Activated CD4-positive, alpha-beta T cell treated with anti-CD3 and anti-CD28 coated beads for 1 hour (primary cell): ENCODE data around the gene OR13F1.
"Not testable (repeated sequence)": the region's sequence is repeated elsewhere in the genome, so short reads cannot be mapped to it uniquely, and the experiment has no call there.

Source experiments
- DNase-seq: peaks from one replicate; pipeline ENCODE4 v3.0.0-alpha.2; 2020

The OR13F1 gene

DNA sequence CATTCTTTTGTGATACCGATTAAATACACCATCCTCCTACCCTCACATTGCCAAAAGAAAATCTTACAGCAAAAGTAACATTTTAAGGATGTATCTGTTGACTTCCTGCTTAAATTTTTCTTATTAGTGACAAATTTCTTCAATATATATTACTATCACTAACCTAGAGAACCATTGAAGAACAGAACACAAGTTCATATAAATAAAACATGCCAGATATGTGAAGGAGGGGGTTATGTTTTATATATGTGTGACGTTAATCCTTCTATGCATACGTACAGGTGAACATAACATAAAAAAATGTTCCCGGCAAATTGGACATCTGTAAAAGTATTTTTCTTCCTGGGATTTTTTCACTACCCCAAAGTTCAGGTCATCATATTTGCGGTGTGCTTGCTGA, at the start of gene OR13F1:
Gene OR13F1, plus strand, starts transcription at position 301 of the 400 bp plus-strand sequence. Its CDS starts 0 bp downstream, at position 301.
- DNase-seq: no peak

- no peak for DNase-seq
Measured at GRCh38 chr9:104456831-104457230, 47.2 kb upstream of the OR13F1 start.

- DNase-seq: no peak
Measured at GRCh38 chr9:104463864-104464263, 40.2 kb upstream of the OR13F1 start.

DNA sequence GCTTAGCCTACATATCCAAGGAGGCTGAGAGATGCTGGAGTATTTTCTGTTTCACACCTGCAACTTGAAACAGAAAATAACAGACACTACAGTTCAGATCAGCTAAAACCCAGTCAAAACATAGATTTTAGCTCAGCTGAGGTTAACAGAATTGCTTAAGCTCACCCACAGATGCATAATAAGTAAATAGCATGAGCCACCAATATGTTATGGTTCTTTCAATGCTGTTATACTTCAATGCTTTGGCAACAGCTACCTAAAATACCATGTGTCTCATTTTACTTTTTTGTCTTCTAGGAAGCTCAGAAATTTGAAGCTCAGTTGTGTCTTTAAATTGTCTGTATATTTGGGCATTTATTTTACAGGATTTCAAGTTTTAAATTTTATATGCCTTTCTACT, 35.8 kb upstream of the OR13F1 start:
- DNase-seq: no peak

- DNase-seq: no peak
Measured at GRCh38 chr9:104482921-104483570, 21.0 kb upstream of the OR13F1 start.

- DNase-seq: no peak
Measured at GRCh38 chr9:104485014-104485413, 19.0 kb upstream of the OR13F1 start.

- no peak for DNase-seq
Measured at GRCh38 chr9:104494808-104495207, 9.3 kb upstream of the OR13F1 start.

GRCh38 chr9:104503440-104503839, 623 bp upstream of the OR13F1 start:
- no peak for DNase-seq

- DNase-seq: no peak
Measured at GRCh38 chr9:104506565-104506964, 2.5 kb downstream of the OR13F1 start.

- no peak for DNase-seq
Measured at GRCh38 chr9:104514901-104515300, 10.8 kb downstream of the OR13F1 start.

- DNase-seq: not testable (repeated sequence)
Measured at GRCh38 chr9:104520241-104520640, 16.2 kb downstream of the OR13F1 start.

- no peak for DNase-seq
Measured at GRCh38 chr9:104527109-104527508, 23.0 kb downstream of the OR13F1 start, which contains the start of gene OR13C4. Gene OR13C4, minus strand, starts transcription at chr9:104527209. Its CDS starts 0 bp downstream, at chr9:104527209.

- DNase-seq: no peak
Measured at GRCh38 chr9:104536756-104537155, 32.7 kb downstream of the OR13F1 start, which contains the start of gene OR13C3. Gene OR13C3, minus strand, starts transcription at chr9:104536856. Its CDS starts 133 bp downstream, at chr9:104536723.

DNA sequence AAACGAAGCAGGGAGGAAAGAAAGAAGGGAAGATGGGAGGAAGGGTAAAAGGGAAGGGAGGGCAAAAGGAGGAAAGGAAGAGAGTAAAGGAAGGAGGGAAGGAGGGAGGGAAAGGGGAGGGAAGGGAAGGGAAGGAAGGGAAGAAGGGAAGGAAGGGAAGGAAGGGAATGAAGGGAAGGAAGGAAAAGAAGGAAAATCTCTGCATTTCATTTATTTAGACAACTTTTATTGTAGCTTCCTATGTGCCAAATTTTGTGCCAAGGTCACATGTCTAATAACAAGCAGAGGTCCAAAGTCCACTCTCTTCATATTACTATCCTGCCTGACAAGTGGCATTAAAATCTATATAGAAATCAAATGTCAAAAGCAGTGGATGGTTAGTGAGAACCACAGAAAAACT, 35.2 kb downstream of the OR13F1 start:
- no peak for DNase-seq

DNA sequence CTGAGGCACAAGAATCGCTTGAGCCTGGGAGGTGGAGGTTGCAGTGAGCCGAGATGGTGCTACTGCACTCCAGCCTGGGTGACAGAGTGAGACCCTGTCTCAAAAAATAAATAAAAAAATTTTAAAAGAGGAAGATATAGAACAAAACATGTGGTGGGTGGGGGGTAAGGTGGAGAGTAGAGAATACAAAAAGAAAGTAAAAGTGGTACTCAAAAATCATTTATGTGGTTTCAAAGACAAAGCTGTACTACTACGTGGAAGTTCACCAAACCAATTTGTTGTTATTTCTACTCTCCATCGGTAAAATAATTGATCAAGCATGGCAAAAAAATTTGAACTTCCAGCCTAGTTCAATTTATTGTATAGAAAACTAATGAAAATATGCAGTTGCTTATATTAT, 40.6 kb downstream of the OR13F1 start:
- DNase-seq: no peak

- no peak for DNase-seq
Measured at GRCh38 chr9:104553261-104553660, 49.2 kb downstream of the OR13F1 start.
